NCI-H146 treated with DMSO at 0.1 percent for 48 hours (cell line): Measurements from ENCODE around the gene DYNC1LI2.
A peak's percentile ranks its signal among the peaks of the same experiment; 100 is the strongest.
"Not testable (repeated sequence)": the region's sequence is repeated elsewhere in the genome, so short reads cannot be mapped to it uniquely, and the experiment has no call there.

ENCODE experiments used
- DNase-seq: peaks from one replicate; lab custom pipeline; 2025; ENCODE audit not compliant: unreplicated experiment; lab: John Stamatoyannopoulos, UW

The DYNC1LI2 gene

DNA sequence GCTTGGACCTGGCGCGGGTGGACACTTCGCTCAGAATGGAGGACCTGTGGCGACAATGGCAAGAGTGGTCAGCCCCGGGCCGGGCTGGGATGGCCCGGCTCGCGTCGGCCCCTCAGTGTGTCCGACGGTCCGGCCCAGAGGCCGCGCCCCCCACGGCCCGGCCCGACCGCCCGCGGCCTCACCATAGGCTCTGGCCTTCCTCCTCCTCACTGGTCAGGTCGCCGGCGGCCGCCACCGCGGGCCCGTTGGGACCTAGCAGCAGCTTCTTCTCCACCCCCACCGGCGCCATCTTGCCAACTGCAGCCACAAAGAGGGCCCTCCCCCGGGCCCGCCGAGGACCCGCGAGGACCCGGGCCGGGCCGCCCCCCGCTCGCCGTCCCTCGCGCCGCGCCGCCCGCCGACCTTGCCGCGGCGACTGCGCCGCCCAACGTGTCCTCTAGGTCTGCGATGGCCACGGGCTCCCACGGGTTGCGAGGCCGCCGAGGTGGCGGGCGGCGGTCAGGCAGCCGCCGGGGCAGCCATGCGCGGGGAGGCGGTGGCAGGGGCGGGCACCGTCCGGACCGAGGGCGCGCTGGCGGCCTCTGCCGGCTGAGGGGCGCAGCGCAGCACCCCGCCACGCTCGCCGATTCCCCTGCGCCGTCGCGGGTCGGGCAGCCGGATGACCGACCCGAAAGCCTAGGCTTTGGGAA, at the start of gene DYNC1LI2:
Gene DYNC1LI2, minus strand, starts transcription at position 307 of the 689 bp plus-strand sequence. Its CDS starts 18 bp downstream, at position 289.
- peak; percentile 25 for DNase-seq

DNA sequence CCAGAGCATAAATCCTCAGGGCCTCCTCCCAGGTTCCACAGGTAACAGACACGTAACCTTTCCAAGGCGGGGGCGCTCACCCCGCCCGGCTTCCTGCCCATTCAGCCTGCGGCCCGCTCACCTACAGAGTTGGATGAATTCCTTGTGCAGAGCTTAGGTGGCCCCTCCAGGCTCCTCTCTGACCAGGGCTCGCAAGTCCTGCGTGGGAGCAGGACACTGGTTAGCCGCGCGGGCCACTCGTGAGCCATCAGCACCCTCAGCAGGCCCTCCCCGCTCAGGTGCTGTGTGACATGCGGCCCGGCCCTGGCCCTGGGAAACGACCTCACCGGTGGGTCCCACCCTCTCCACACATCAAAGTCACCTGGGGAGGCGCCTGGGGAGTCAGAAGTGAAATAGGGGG, 49.4 kb upstream of the DYNC1LI2 start:
- DNase-seq = no peak

DNA sequence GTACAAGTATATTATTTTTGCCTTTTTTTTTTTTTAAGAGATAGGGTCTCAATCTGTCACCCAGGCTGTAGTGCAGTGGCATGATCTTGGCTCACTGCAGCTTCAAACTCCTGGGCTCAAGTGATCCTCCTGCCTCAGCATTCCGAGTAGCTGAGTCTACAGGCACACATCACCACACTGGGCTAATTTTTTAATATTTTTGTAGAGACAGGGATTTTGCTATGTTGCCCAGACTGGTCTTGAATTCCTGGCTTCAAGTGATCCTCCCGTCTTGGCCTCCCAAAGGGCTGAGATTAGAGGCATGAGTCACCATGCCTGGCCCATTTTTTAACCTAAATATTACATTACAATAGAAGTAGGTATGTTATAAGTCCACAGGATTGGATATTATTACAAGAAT, 46.8 kb upstream of the DYNC1LI2 start:
- DNase-seq = no peak

DNA sequence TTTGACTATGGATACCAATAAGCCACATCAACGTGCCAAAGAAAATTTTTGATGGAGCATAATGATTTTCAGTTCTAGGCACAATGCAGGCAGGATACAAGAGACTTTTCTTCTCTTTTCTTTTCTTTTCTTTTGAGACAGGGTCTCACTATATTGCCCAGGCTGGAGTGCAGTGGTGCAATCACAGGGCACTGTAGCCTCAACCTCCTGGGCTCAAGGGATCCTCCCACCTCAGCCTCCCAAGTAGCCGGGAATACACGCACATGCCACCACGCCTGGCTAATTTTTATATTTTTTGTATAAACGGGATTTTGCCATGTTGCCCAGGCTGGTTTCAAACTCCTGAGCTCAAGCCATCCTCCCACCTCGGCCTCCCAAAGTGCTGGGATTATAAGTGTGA, 42.6 kb upstream of the DYNC1LI2 start:
- DNase-seq = not testable (repeated sequence)

DNA sequence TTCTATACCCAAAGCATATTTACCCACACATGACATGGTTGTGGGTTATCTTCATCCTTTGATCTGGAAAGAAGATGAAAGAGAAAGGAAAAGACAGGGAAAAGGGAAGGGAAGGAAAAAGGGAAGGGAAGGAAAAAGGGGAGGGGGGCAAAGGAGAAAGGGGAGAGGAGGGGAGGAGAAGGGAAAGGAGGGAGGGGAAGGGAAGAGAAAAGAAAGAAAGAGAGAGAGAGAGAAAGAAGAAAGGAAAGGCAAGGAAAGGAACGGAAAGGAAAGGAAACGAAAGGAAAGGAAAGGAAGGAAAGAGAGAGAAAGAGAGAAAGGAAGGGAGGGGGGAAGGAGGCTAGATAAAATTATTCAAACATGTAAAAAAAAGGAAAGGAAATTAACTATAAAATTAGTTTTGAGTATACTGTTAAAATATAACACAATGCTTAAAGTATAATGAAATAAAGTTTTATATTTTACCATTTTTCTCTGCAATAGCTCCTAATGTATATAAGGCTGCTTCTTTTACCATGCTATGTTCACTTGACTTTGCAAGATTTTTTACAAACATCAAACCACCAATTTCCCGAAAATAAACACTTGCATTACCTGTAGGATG, 38.8 kb upstream of the DYNC1LI2 start:
- no peak for DNase-seq

DNA sequence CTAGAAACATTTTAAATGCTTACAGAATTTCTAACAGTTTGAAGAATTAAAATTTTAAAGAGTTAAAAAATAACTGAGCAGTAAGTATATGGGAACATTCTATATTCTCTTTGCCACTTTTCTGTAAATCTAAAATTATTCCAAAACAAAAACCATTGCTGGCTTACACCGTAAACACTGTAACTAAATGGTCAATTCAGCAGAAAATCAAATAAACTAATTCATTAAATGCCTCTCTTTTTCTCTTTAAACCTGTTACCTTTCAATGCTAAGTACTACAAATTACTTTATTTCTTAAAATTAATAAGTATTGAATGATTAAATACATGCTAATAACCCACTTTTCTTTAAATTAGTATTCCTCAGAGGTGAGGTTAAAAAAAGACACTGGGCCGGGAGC, 36.0 kb upstream of the DYNC1LI2 start:
- DNase-seq = no peak

DNA sequence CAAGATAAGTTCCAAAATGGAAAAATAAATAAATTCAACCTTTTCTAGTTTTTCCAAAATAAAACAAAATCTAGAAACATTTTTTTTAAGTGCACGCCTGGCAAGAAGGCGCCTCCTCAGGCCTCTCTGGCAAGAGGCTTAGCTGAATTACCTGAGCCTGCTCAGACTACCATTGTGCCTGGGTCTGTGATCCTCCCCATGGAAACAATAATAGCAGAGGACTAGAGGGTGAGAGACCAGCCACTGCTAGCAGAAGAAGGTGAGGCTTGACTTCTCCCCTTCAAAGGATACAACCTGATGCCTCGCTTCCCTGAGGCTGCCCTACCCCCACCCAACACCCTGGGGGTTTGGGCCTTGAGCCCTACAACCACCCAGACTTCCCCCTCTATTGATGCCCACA, 35.1 kb upstream of the DYNC1LI2 start:
- no peak for DNase-seq

DNA sequence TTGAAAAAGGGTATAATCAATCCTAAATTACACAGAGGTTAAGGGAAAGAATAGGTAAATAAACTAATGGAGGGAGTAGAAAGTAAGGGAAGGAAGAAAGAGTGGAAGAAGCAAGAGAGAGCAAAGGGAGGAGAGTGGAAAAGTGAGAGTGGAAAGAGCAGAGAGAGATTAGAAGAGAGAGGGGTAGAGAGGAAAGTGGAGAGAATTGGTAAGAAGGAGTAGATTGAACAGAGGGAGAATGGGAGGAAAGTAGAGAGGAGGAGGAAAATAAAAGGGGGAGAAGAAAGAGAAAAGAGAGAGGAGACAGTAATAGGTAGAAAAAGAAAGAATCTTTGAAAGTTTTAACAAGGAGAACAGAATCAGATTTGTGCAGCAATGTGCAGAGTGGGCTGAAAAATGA, 25.0 kb upstream of the DYNC1LI2 start:
- no peak for DNase-seq

DNA sequence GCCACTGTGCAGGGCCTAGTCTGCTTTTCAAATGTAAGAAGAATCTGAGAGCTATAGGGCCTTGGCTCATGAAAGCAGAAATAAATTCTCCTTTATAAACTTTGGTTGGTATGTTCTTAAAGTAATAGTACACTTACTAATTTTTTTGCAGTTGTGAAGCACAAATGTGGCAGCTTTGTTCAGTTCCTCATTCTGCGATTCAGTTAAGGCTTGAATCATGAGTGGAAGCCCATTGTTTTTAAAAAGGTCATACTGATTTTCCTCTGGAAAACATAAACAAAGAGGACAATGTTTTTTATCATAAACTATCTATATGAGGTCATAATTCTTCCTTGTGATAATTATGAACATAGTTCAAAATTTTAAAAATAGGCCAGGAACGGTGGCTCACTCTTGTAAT, 23.6 kb upstream of the DYNC1LI2 start:
- DNase-seq = no peak

DNA sequence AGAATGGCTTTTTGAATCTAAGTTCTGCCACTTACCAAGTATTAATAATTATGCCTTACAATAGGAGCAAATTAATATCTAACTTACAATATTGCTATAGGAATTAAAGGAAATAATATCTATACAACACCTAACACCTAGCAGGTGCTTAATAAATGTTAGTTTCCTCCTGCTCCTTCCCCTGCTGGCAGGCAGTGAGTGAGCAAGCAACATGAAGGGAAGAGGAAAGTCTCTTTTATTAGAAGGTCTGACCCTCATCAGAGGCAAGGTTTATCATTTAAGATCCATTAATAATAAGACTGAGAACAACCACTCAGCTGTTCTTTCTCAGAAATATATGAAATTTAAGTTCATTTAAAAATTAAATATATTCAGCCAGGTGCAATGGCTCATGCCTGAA, 6.7 kb upstream of the DYNC1LI2 start:
- DNase-seq = no peak

DNA sequence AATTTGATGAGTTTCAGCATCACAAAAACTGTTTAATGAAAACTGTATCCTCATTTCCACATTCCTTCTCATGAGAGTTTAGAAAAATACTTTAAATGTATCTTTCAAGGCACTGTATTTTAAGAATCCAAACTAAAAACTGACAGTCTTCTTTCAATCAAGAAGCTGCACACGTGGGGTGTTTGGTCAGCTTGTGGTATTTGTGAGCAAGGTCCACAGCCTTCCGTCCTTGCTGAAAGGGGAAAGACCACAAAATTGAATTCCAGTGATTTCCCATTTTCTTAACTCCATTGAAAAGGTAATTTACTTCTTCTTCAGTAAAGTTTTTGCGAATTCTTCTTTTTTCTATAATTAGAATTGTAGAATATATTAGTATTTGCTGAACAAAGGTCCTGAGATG, 3.4 kb upstream of the DYNC1LI2 start:
- no peak for DNase-seq

DNA sequence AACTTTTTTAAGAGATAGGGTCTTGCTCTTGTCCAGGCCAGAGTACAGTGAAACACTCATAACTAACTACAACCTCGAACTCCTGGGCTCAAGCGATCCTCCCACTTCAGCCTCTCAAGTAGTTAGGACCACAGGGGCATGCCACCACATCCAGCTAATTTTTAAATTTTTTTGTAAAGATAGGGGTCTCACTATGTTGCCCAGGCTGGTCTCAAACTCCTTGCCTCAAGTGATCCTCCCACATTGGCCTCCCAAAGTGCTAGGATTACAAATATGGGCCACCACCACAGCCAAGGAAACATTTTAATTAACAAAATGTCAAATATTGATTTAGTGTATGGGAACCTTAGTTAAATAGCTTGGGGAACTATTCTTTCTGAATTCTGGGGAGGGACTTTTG, 2.8 kb upstream of the DYNC1LI2 start:
- DNase-seq = no peak

DNA sequence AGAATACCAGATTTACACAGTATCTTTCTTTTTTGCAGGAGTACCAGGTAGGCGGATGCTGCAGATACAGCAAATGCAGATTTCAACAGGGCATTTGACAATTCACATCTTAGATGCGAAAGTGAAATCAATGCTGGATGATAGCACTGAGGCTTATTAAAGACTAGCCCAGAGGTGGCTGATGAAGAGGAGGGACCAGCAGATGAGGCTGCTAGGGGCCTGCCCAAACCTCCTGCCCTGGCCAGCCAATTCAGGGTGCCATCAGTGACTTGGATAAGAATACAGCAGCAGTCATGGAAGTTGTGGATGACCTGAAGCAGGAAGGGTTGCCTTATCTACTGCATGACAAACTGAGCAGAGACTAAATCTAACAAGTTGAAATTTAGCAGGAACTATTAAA, 1.5 kb upstream of the DYNC1LI2 start:
- DNase-seq = no peak

DNA sequence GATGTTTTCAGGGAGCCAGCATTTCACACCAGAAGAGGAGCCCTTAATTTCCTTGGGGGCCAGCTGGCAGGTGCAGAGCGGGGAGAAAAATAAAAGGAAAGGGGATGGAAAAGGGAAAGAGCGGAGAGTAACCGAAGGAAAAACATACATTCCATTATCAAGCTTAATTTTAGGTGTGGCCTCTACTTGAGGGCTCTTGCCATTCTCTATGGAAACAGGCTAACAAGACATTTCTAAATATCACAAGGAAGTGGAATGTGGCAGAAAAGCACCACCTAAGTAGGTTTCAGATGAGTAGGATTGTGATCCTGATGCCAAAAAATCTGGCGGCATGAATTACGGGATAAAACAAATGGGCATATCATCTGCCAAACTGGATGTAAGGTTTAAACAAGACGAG, 970 bp upstream of the DYNC1LI2 start:
- no peak for DNase-seq

DNA sequence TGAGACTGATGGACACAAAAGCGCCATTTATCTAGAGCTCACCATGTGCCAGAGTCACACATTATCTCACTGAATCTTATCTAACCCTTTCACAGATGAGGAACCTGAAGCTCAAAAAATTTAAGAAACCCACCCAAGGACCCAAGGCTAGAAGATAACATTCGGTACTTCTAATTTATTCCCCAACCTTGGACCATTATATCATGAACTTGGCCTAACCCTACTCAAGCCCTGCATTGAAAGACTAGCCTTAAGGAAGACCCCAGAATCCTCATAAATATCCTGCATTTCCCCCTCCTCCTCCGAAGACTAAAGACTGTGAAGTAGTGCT, 548 bp upstream of the DYNC1LI2 start:
- DNase-seq = no peak

DNA sequence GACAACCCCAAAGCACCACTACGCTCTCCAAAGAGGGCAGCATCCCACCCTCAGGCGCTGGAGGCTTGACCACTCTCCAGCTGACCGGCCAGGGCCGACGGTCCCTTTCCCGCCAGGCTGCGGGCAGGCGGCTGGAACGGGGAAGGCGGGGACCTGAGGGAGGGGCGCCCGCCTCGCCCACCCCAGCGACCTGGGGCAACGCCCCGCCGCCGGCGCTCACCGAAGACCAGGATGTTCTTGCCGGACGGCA, 431 bp downstream of the DYNC1LI2 start:
- DNase-seq = no peak

DNA sequence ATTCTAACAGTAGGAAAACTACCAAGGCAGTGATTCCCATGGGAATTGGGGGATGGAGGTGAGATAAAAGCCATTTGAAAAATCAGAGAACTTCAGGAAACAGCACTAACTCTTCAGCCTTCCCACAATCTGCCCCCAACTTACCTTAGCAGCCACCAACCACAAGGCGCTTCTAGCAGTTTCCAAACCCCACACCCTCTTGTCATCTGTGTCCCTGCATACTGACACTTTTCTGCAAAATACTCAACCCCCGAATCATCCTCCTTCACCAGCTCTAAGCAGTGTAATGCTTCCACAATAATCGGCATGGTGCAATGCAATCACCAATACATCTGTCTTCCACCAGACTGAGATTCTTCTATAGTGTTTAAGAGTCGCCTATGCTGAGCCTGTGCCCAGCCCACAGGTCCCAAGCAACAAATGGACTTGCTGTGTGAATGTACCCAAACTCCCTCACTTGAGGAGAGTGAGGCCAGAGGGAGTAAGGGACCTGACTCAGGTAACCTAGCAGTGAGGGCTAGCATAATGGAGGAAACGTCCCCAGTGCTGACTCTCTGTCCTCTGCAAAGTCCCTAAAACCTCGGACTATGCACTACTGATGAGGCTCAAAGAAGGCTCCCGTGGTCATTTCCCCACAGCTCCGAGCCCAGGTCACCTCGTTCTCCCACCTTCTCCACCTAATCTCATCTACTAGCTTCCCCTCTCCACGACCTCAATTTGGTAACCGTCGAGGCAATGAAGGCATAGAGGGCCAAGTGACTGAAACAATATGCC, 943 bp downstream of the DYNC1LI2 start:
- DNase-seq = no peak

DNA sequence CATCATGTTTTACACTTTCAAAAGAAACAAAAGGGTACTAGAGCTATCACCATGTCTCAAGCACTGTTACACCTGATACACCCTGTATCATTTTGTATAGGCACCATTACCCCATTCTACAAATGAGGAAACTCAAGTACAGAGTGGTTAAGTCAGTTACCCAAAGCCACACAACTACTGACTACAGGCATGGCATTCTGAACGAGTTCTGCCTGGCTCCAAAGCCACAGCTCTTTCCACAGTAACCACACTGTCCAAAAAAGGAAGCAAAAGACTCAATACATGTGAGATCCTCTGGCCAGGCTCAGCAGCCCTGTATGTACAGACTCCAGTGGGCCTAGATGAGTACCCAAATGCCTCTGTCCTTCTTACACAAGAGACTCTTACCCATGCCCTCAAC, 4.7 kb downstream of the DYNC1LI2 start:
- DNase-seq = no peak

DNA sequence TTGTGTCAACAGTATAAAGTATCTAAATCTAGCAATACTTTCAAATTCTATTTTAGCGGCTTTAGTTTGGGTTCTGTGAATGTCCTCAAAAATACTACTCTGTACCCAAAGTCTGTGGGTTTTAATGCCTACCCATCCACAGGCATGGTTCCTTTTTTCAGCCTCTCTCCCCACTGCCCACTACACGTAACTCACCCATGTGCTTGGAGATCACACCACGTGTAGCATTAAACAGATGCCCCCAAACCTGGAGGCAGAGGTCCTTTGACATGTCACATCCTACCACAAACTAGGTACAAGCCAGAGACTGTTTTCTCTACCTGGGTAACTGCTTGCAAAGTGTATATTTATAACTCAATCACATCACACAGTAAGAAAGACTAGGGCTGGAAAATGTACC, 5.4 kb downstream of the DYNC1LI2 start:
- no peak for DNase-seq

DNA sequence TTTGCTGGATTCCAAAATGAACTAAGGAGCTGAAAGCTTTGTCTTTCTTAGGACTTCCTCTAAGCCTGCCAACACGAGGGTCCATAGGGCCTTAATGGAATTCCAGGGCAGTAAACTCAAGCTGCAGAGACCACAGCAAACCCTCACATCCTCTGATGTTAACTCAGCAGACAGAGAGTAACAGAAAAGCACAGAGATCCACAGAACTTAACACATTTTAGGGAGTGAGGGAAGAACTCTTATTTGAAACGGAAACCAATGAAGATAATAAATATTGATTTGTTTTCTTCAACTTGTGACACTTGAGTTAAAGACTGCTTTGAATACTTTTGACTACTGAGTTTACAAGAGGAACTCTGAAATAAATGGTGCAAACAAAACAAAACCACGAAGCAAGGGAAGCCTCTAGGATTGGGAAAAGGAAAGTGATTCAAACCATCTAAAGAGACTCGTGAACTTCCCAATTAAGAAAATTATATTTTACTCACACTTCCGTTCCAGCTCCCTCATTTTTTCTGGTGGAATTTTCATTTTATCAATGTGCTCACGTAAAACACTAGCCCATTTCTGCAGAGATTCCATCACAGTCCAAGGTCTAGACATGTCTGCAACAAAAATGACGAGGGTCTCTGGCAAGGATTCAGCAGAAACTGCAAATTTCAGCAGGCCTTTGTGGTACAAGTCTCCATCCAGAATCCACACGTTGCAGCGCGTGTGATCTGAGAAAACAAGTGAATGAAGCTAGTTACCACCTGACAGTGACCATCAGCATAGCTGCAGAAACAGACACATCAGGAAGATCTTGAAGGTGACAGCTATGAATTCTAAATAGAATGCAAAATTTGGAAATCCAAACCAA, 9.2 kb downstream of the DYNC1LI2 start:
- no peak for DNase-seq

DNA sequence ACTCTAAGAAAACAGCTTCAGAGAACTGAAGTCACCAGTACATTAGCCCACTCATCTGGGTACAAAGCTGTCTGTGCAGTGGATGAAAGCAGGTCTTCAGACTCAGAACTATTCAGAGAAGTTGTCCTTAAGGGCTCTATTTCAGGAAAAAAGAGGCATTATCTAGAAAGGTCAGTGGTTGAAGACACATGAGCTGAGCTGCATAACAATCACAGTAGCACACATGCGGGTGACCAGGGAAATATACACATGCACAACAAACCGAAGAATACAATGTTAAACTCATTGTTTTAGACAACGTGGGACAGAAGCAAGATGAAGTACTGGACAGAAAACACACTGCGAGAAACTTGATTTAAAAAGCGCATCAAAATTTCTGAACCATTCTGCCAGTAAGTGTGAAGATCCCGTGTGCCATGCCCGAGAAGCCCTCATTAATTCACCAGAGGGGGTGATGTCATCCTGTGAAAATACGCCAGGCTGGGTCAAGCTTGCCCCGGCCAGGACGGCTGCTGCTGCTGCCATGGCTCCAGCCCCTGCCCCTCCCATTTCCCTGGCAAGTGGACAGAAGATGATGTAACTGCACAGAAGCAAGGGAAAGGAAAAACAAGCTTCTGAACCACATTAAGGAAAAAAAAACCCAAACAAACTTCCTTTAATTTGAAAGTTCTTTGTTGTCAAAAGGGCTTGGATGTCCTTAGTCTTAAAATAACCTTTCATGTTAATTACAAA, 10.1 kb downstream of the DYNC1LI2 start:
- DNase-seq = no peak
